Measurements from ENCODE around the gene RPL5. TPM values are rescaled to one million over a fixed set of nuclear protein-coding genes. Genes with fewer than 3 reads are reported as not detected.

The RPL5 gene
- total RNA-seq, 1 experiment from 2014 or later = 1,480 TPM

DNA sequence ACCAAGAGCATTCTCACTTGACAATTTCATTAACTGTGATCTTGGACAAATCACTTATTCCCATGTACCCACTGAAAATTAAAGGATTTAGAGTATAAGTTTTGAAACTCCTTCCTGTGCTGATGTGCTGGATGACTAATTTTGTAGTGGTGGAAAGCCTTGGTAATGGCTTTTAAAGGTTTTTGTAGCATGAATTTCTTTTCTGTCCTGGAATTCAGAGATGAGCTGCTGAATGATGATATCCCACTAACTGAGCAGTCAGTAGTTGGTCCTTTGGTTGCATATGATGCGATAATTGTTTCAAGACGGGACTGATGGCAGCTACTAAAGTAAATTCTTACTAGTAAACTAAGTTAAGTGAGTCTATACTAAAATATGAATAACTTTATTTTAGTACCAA, 5.2 kb downstream of the RPL5 start:
- H3K9me2 ChIP-seq (ENCODE audit: insufficient read depth) = no peaks in the 10 kb centered on the region
- peaks cover 0 to 12% of the 10 kb centered on the region in 2 experiments; a peak in 3 of 4 replicates for H3K4me1 ChIP-seq (ENCODE audit: control insufficient read depth in 1 of 2, insufficient read depth in 2 of 2, low read length in 2 of 2)
- H2AFZ ChIP-seq (ENCODE audit: low read depth, low read length, poor library complexity, severe bottlenecking) = no peak overlapping the region
- BruUV-seq (replicated peaks) = no TSS peak
- peaks cover 89% of the 10 kb centered on the region for H4K20me1 ChIP-seq (ENCODE audit: insufficient read depth)
- H3K79me2 ChIP-seq (ENCODE audit: insufficient read depth, low read length) = peaks cover 93% of the 10 kb centered on the region
- intact Hi-C loops (cut with micrococcal nuclease) = no loop called here
- no peaks in the 10 kb centered on the region for H3K9me3 ChIP-seq (ENCODE audit: control insufficient read depth in 1 of 2, insufficient read depth in 1 of 2, low read depth in 1 of 2, low read length in 2 of 2)
- ChIA-PET POLR2A (no interaction called here), RAD21 (ENCODE audit: low non-redundant PET in 1 of 2, low total read pairs in 2 of 2, uncharacterized antibody in 2 of 2, unreplicated experiment in 2 of 2) (no interaction called here), CTCF (no interaction called here)
- H3K27ac ChIP-seq (ENCODE audit: low read depth, low read length) = no peak overlapping the region
- H3K4me2 ChIP-seq (ENCODE audit: low read length) = no peak overlapping the region
- no peak overlapping the region for H3K9ac ChIP-seq (ENCODE audit: low read length)
- H3K27me3 ChIP-seq (ENCODE audit: insufficient read depth, low read length) = no peaks in the 10 kb centered on the region
- ATAC-seq = no peak
- peaks cover 82 to 95% of the 10 kb centered on the region in 2 experiments for H3K36me3 ChIP-seq (ENCODE audit: control insufficient read depth in 1 of 2, insufficient read depth in 2 of 2, low read length in 2 of 2)
- H3K4me3 ChIP-seq (replicated peaks in 1 of 2; ENCODE audit: low read depth in 1 of 2, low read length in 2 of 2) = no peak overlapping the region
- no peak for DNase-seq (ENCODE audit: low read depth, low spot score)
- no peak for TF ChIP-seq ZFX (IDR thresholded peaks at IDR 0.05)
- no peak for TF ChIP-seq YY1 (IDR thresholded peaks at IDR 0.05; ENCODE audit: extremely low read depth, insufficient replicate concordance, low read depth, low read length)
- TF ChIP-seq EZH2 (IDR thresholded peaks at IDR 0.05) = no peak
- TF ChIP-seq CBX3 (IDR thresholded peaks at IDR 0.05; ENCODE audit: low read depth) = no peak
- no peak for TF ChIP-seq POLR2AphosphoS5 (IDR thresholded peaks at IDR 0.05; ENCODE audit: low read depth, low read length)
- no peak for TF ChIP-seq JUND (IDR thresholded peaks at IDR 0.05)
- TF ChIP-seq, protein P1, sequence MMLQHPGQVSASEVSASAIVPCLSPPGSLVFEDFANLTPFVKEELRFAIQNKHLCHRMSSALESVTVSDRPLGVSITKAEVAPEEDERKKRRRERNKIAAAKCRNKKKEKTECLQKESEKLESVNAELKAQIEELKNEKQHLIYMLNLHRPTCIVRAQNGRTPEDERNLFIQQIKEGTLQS (IDR thresholded peaks at IDR 0.05) = no peak
- no peak for TF ChIP-seq TCF7L2 (IDR thresholded peaks at IDR 0.05; ENCODE audit: borderline replicate concordance, extremely low read depth, insufficient read depth, insufficient read length)
- TF ChIP-seq, protein P2, sequence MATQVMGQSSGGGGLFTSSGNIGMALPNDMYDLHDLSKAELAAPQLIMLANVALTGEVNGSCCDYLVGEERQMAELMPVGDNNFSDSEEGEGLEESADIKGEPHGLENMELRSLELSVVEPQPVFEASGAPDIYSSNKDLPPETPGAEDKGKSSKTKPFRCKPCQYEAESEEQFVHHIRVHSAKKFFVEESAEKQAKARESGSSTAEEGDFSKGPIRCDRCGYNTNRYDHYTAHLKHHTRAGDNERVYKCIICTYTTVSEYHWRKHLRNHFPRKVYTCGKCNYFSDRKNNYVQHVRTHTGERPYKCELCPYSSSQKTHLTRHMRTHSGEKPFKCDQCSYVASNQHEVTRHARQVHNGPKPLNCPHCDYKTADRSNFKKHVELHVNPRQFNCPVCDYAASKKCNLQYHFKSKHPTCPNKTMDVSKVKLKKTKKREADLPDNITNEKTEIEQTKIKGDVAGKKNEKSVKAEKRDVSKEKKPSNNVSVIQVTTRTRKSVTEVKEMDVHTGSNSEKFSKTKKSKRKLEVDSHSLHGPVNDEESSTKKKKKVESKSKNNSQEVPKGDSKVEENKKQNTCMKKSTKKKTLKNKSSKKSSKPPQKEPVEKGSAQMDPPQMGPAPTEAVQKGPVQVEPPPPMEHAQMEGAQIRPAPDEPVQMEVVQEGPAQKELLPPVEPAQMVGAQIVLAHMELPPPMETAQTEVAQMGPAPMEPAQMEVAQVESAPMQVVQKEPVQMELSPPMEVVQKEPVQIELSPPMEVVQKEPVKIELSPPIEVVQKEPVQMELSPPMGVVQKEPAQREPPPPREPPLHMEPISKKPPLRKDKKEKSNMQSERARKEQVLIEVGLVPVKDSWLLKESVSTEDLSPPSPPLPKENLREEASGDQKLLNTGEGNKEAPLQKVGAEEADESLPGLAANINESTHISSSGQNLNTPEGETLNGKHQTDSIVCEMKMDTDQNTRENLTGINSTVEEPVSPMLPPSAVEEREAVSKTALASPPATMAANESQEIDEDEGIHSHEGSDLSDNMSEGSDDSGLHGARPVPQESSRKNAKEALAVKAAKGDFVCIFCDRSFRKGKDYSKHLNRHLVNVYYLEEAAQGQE (IDR thresholded peaks at IDR 0.05; ENCODE audit: low read depth) = no peak
- TF ChIP-seq ZNF274 (IDR thresholded peaks at IDR 0.05; ENCODE audit: low read depth, low read length) = no peak
- TF ChIP-seq FOSL1 (IDR thresholded peaks at IDR 0.05; ENCODE audit: low read depth) = no peak
- no peak for TF ChIP-seq ELF1 (IDR thresholded peaks at IDR 0.05; ENCODE audit: borderline replicate concordance, low read depth)
- no peak for TF ChIP-seq RAD21 (IDR thresholded peaks at IDR 0.05; ENCODE audit: low read depth)
- TF ChIP-seq SRF (IDR thresholded peaks at IDR 0.05; ENCODE audit: low read depth) = no peak
- TF ChIP-seq, protein P3, sequence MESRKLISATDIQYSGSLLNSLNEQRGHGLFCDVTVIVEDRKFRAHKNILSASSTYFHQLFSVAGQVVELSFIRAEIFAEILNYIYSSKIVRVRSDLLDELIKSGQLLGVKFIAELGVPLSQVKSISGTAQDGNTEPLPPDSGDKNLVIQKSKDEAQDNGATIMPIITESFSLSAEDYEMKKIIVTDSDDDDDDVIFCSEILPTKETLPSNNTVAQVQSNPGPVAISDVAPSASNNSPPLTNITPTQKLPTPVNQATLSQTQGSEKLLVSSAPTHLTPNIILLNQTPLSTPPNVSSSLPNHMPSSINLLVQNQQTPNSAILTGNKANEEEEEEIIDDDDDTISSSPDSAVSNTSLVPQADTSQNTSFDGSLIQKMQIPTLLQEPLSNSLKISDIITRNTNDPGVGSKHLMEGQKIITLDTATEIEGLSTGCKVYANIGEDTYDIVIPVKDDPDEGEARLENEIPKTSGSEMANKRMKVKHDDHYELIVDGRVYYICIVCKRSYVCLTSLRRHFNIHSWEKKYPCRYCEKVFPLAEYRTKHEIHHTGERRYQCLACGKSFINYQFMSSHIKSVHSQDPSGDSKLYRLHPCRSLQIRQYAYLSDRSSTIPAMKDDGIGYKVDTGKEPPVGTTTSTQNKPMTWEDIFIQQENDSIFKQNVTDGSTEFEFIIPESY (IDR thresholded peaks at IDR 0.05; ENCODE audit: extremely low read depth, insufficient replicate concordance, low read length) = no peak
- TF ChIP-seq, protein P4, sequence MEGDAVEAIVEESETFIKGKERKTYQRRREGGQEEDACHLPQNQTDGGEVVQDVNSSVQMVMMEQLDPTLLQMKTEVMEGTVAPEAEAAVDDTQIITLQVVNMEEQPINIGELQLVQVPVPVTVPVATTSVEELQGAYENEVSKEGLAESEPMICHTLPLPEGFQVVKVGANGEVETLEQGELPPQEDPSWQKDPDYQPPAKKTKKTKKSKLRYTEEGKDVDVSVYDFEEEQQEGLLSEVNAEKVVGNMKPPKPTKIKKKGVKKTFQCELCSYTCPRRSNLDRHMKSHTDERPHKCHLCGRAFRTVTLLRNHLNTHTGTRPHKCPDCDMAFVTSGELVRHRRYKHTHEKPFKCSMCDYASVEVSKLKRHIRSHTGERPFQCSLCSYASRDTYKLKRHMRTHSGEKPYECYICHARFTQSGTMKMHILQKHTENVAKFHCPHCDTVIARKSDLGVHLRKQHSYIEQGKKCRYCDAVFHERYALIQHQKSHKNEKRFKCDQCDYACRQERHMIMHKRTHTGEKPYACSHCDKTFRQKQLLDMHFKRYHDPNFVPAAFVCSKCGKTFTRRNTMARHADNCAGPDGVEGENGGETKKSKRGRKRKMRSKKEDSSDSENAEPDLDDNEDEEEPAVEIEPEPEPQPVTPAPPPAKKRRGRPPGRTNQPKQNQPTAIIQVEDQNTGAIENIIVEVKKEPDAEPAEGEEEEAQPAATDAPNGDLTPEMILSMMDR (IDR thresholded peaks at IDR 0.05 in 2 of 3, conservative IDR thresholded peaks at IDR 0.05 in 1 of 3; ENCODE audit: borderline replicate concordance in 1 of 3, insufficient read depth in 1 of 3, low read depth in 2 of 3, low read length in 2 of 3) = no peak
- no peak for TF ChIP-seq EZH2phosphoT487 (IDR thresholded peaks at IDR 0.05; ENCODE audit: borderline replicate concordance)
- no peak for TF ChIP-seq EGR1 (IDR thresholded peaks at IDR 0.05; ENCODE audit: low read depth)
- TF ChIP-seq POLR2A (IDR thresholded peaks at IDR 0.05; ENCODE audit: borderline replicate concordance, extremely low read depth, insufficient read depth, insufficient read length) = no peak

Data from HCT116 (cell line).